Activated naive CD4-positive, alpha-beta T cell (primary cell): Measurements from ENCODE around the gene PACSIN2.
"Not testable (repeated sequence)": the region's sequence is repeated elsewhere in the genome, so short reads cannot be mapped to it uniquely, and the experiment has no call there.

ENCODE experiments used
- DNase-seq, 4 experiments: peaks; one replicate each; lab custom pipeline; 2025; lab: John Stamatoyannopoulos, UW

PACSIN2 gene

DNA sequence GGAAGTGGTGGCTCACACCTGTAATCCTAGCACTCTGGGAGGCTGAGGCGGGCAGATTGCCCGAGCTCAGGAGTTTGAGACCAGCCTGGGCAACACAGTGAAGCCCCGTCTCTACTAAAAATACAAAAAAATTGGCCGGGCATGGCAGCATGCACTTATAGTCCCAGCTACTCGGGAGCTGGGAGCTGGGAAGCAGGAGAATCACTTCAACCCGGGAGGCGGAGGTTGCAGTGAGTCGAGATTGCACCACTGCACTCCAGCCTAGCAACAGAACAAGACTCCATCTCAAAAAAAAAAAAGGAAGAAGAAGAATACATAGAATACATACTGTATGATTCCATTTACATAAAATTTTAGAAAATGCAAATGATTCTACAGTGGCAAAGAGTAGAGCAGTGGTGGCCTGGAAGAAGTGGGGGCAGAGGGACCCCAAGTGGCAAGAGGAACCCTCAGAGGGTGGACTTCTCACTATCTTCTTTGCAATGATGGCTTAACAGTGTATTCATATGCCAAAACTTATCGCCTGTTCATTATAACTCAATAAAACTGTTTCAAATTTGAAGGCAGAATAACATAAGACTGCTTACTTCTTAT, 22.0 kb downstream of the PACSIN2 start:
- DNase-seq = no peak

GRCh38 chr22:42992092-42992491, 22.9 kb downstream of the PACSIN2 start:
- no peak for DNase-seq

- DNase-seq = no peak
Observed at GRCh38 chr22:42991010-42991651, 23.8 kb downstream of the PACSIN2 start.

- no peak for DNase-seq
Observed at GRCh38 chr22:42990131-42990838, 24.7 kb downstream of the PACSIN2 start.

- DNase-seq = no peak
Observed at GRCh38 chr22:42986115-42986514, 28.8 kb downstream of the PACSIN2 start.

GRCh38 chr22:42985531-42985905, 29.4 kb downstream of the PACSIN2 start:
- DNase-seq = no peak

DNA sequence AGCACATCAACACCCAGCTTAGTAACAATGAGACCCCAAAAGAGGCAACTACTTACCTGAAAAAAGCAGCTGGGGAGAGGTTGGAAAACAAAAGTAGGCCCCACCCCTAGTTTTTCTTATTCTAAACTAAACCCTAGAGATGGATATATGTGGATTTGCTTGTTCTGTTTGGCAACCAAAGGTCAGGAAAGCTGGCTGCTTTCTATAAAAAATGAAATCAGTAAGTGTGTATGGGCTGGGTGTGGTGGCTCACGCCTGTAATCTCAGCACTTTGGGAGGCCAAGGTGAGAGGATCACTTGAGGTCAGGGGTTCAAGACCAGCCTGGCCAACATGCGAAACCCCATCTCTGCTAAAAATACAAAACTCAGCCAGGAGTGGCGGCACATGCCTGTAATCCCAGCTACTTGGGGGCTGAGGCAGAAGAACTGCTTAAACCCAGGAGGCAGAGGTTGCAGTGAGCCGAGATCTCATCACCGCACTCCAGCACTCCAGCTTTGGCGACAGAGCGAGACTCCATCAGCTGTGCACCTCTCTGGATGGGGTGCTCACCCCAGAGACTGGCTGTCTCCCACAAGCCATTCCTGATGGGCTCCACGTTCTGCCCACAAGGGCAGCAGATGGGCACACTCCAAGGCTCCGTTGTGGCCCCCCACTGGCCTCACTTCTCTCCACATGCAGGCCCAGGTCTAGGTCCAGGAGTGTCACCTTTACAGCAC, 30.0 kb downstream of the PACSIN2 start:
- no peak for DNase-seq

DNA sequence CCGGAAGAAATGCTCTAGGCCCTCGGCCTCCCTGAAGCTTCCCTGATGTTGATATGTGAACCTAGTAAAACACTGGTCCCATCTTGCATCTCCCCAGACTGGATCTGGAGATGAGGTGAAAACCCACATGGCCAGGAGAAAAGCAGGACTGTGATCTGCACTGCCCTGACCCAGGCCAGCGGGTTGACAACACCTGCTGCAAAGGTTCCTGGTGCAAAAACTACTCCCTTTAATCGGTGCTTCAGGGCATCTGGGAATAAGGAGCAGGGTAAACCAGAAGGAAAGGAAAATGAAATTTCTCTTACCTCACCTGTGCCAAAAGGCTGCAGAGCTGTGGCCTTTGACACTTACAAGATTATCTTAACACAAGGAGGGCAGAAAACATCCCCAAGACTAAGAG, 30.6 kb downstream of the PACSIN2 start:
- no peak for DNase-seq

GRCh38 chr22:42983470-42983869, 31.5 kb downstream of the PACSIN2 start:
- no peak for DNase-seq

DNA sequence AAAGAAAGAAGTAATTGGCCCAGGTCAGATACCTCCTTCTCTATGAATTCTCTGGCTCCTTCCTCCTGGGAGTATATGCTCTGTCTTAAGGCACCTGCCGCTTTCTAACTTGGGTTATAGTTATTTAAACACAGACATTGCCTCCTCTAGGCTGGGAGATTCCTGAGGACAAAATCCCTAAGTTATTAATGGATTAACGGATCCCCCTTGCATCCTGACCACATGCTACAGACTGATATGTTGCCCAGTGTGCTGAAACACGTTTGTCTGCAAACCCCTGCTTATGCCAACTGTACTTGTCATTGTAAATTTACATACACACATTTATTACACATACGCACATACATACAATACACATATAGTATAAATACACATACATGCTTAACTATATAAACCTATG, 35.3 kb downstream of the PACSIN2 start:
- DNase-seq = no peak

DNA sequence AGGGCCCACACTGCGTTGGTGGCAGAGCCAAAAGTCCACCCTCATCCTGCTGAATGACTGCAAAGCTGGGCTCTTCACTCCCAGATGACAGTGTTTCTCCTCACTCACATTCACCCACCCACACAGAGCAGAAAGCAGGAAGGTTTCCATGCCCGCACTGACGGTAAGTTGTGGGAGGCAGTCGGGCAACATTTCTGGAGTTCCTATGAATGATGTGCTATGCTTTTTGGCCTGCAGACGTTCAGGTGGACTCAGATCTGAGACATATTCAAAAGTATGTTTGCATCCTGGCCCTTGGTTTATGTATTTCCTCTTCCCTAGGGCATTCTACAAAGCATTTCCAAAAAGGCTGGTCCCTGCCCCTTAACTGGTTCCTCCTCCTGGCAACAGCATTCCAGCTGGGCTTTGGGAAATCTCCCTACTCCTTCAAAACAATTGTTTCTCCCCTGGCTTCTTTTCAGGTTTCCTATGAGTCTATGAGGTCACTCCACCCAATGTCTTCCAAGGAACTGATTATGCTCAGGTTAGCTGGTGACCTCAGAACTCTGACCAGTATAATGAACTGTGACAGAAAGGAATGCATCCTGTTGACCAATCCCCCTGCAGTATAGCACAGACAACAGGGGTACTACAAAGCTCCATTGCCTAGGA, 36.4 kb downstream of the PACSIN2 start:
- no peak for DNase-seq

GRCh38 chr22:42977569-42977968, 37.4 kb downstream of the PACSIN2 start:
- DNase-seq = no peak

- DNase-seq = no peak
Observed at GRCh38 chr22:42976217-42976933, 38.6 kb downstream of the PACSIN2 start.

DNA sequence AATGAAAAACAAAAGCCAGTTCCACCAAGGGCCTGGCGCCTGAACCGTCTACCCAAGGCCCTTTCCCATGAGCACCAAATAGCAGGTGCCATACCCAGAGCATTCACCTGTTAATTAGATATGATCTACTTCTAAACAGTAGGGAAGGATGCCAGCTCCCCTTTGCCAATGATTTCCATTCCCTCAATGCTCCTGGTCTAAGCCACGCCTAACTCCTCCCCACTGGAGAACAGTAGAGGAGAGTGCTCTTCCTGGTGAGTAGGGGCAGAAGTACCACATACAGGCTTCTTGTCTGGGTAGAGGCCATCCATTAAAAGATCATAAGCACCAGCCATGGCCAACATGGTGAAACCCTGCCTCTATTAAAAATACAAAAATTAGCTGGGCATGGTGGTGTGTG, 40.7 kb downstream of the PACSIN2 start:
- DNase-seq = no peak

DNA sequence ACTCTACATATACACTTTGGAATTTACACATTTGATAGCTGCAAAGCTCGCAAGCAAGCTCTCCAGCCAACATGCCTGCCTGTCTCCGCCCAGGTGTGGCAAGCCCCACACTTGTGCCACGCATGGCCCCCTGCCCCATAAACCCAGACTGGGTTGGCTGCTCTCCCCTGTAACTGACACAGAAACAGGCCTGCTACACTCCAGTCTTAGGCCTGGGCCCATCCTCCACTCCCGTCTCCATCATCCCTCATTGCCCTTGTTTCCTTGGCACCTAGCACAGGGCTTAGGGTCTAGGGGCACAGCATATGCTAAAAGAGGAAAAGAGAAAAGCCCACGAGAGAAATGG, 41.4 kb downstream of the PACSIN2 start:
- DNase-seq = no peak

- no peak for DNase-seq
Observed at GRCh38 chr22:42972649-42973535, 42.1 kb downstream of the PACSIN2 start.

DNA sequence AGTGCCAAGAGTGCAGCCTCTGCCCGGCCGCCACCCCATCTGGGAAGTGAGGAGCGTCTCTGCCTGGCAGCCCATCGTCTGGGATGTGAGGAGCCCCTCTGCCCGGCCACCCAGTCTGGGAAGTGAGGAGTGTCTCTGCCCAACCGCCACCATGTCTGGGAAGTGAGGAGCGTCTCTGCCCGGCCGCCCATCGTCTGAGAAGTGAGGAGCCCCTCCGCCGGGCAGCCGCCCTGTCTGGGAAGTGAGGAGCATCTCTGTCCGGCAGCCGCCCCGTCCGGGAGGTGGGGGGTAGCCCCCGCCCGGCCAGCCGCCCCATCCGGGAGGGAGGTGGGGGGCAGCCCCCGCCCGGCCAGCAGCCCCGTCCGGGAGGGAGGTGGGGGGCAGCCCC, 43.5 kb downstream of the PACSIN2 start:
- not testable (repeated sequence) for DNase-seq

DNA sequence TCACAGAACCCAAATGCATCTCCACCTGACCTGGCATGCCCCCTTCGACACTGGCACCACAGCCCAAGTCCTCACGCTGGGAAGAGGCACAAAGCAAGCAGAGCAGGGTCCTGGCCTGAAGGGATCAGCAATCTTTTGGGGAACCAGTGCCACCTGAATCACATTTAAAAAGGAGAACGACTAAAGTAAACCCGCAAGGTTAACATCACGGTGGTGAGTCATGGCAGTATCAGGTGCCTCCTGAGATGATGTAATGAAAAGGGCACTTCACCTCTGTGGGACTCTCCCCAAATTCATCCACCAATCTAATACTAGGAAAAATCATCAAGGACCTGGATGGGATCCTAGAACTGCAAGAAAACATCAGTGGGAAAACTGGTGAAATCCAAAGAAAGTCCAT, 44.9 kb downstream of the PACSIN2 start:
- no peak for DNase-seq

- DNase-seq = no peak
Observed at GRCh38 chr22:42969348-42969975, 45.5 kb downstream of the PACSIN2 start.

DNA sequence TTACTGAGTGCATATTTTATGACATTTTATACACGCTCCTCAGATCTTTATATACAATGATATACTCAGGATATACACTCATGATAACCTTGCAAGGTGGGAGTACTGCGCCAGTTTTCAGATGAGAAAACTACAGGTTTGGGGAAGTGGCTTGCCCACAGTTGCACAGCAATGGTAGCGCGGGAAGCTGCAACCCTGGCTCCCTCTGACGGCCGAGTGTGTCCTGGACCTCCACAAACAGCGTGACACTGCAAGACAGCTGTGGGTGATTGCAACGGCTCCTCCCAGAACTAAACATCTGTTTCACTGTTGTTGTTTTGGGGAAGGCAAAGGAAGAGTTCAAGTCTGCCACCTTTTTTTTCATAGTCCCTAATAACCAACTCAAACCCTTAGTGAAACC, 47.0 kb downstream of the PACSIN2 start:
- DNase-seq = no peak
